C4-2B (cell line): ENCODE measurements around the gene SIRT2.

ENCODE experiments used
- ZFX ChIP-seq: fragments of 450-650 bp; IDR thresholded peaks from 2 replicates; pipeline ENCODE4 v1.6.1; 2017
- TF ChIP-seq, protein P1 (sequence below): fragments of 450-650 bp; conservative IDR thresholded peaks from 2 replicates; pipeline ENCODE4 v1.5.1; 2017; ENCODE audit warnings: mild to moderate bottlenecking

DNA sequence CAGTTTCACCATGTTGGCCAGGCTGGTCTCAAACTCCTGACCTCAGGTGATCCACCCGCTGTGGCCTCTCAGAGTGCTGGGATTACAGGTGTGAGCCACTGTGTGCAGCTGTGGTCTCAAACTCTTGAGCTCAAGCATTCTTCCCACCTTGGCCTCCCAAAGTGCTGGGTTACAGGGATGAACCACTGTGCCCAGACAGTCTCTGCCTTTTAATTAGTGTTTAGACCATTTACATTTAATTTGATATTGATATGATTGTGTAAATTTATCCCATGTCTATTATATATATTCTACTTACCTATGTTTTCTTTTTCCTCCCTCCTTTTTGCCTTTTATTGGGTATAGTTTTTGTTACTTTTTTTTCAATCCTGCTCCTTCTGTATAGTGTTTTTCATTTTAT is 2.3 kb upstream of the SIRT2 start:
- TF ChIP-seq, protein P1, sequence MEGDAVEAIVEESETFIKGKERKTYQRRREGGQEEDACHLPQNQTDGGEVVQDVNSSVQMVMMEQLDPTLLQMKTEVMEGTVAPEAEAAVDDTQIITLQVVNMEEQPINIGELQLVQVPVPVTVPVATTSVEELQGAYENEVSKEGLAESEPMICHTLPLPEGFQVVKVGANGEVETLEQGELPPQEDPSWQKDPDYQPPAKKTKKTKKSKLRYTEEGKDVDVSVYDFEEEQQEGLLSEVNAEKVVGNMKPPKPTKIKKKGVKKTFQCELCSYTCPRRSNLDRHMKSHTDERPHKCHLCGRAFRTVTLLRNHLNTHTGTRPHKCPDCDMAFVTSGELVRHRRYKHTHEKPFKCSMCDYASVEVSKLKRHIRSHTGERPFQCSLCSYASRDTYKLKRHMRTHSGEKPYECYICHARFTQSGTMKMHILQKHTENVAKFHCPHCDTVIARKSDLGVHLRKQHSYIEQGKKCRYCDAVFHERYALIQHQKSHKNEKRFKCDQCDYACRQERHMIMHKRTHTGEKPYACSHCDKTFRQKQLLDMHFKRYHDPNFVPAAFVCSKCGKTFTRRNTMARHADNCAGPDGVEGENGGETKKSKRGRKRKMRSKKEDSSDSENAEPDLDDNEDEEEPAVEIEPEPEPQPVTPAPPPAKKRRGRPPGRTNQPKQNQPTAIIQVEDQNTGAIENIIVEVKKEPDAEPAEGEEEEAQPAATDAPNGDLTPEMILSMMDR, result no peak
- TF ChIP-seq ZFX, result no peak
